CD4-positive, alpha-beta T cell treated with Interleukin-17A for 1 hour (primary cell): ENCODE data around the gene AGXT2.
"Not testable (repeated sequence)": the region's sequence is repeated elsewhere in the genome, so short reads cannot be mapped to it uniquely, and the experiment has no call there.

ENCODE experiments used
- DNase-seq: peaks from one replicate; pipeline ENCODE4 v3.0.0-alpha.2; 2020

AGXT2 gene

DNA sequence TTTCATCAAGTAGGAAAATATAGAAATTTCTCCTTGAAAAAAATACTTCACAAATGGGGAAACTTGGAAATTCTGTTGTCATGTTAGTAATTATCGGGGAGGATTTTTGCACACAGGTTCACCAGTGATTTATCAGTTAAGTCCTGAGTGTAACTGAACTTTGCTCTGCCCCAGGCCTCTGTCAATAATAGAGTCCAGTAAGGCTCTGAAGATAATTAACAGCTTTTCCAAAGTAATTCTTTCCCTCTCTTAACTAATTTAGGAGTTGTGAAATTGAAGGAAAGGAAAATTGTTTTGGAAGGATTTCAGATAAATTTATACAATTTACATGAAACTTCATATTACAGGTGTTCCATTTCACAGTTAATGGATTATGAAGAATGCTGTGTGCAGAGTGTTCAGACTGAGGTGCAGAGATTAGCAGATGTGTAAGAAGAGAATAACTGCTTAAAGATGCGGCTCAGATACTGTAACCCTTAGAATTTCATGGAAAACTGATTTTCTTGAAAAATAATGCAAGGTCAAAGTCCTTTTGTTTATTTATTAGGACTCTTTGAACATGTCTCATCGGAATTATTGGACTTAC lies 2.9 kb upstream of the AGXT2 start:
- DNase-seq, result no peak

DNA sequence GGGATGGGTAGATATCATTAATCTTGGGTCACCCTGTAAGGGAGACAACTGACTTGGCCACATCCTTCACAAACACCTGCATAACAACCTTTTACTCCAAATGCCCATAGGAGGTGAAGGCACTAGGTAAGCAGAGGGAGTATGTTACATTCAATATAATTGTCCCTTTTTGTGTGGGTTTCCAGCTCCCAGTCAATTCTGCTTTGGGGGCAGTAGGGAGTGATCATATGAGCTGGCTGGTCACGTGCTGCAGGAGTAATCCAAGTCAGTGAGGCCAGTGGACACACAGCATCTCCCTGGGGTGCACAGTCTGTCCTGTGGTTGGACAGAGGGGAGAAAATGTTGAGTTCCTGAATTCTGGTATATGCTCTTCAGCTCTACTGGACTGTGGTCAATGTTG lies 1.2 kb upstream of the AGXT2 start:
- no peak for DNase-seq

- DNase-seq, result no peak
Observed at GRCh38 chr5:35046774-35047173, 975 bp downstream of the AGXT2 start.

DNA sequence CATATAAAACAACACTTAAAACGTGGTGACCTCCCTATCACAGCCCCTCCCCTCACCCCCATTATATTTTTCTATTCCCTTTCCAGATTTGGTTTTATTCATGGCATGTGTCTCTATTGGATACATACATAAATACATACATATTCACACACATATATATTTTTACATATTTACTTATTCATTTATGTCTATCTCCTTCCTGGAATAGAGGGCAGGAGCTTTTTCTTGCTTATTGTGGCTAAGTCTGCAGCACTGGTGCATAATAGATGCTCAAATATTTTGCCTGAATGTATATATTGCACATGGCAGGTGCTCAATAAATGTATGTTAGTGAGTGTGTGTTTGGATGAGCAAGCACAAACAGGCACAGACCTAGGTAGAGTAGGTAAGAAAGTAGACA lies 2.5 kb downstream of the AGXT2 start:
- DNase-seq, result no peak

DNA sequence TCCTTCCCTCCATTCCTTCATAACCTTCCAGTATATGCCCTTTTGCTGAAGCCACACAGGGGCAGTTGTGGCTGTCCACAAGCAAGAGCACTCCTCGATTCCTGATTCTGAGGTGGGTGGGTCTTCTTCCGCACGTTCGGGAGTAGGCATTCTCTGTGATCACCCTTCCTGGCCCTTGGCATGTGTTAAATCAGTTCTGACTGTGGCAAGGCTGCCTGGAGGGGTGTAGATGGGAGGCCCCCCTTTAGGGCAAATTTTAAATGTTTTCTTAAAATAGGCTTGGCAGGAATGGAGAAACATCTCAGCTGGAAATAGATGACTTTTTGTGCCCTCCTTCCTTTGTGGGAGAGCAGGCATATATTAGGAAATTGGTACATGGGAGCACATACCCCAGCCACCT lies 3.1 kb downstream of the AGXT2 start:
- no peak for DNase-seq

DNA sequence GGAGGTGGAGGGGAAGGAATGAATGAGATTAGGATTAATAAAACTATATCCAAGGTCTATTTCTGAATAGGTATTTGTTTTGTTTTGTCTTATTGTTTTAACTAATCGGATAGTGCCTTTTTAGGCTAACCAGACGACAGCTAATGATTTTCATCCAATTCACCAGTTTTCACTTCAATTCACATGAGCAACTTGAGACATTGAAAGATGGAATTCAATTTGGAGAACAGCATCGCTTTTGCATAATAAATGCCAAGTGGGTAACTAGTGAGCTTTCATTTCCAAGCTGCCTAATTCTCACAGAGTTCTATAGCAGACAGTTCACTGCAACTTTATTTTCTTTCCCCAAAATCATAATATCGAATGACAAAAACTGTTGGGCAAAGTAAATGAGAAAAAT lies 5.0 kb downstream of the AGXT2 start:
- no peak for DNase-seq

GRCh38 chr5:35041261-35041660 lies 6.5 kb downstream of the AGXT2 start:
- no peak for DNase-seq

GRCh38 chr5:35038891-35039290 lies 8.9 kb downstream of the AGXT2 start:
- DNase-seq, result no peak

- no peak for DNase-seq
Observed at GRCh38 chr5:35036536-35036935, 11.2 kb downstream of the AGXT2 start.

DNA sequence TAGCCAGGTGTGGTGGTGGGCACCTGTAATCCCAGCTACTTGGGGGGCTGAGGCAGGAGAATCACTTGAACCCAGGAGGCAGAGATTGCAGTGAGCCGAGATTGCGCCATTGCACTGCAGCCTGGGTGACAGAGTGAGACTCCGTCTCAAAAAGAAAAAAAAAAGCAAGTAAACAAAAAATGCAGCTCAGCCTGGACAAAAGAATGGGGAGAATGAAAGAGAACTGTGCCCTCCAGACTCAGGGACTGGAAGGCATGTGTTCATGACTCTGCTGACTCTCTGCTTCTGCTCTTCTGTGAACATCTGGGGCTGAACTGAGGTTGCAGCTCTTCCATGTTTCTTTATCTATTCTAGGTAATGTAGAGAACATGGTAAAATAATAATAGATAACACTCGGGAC lies 11.8 kb downstream of the AGXT2 start:
- not testable (repeated sequence) for DNase-seq

- DNase-seq, result no peak
Observed at GRCh38 chr5:35035271-35035670, 12.5 kb downstream of the AGXT2 start.

DNA sequence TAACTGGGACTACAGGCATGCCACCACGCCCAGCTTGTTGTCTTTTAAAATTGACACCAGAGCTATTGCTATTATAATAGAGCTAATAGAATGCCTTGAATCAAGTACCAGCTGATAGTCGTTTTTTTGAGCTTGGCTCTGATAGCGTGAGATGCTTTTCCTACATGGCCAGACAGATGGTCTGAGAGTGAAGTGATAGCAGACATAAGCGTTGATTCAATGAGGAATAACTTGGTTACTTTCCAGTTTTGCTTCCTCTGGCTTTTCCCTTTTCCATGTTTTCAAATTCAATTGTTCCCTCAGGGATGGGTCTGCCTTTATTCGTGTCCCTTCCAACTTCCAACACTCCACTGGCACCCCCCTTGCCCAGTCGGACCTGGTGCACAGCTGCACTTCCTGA lies 15.4 kb downstream of the AGXT2 start:
- DNase-seq, result no peak

DNA sequence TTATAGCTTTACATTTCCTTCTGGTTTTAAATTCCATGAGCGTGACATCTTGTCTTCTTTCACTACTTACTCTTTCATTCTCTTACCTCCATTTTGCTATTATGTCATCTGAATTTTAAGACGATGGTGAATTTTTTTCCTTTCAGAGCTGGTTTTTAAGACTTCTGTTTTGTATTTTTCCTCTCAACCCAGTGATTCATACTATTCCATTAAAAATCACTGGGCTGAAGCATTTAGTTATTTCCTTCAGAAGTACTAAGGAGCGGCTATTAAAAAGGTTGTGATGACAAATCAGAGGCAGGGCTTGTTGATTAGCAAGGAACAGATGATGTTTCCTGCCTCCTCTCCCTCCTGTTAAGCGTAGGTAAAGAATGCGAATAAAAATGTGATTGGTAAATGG lies 16.5 kb downstream of the AGXT2 start:
- DNase-seq, result no peak

- DNase-seq, result no peak
Observed at GRCh38 chr5:35030426-35031100, 17.2 kb downstream of the AGXT2 start.

GRCh38 chr5:35029333-35029732 lies 18.4 kb downstream of the AGXT2 start:
- DNase-seq, result no peak

GRCh38 chr5:35026941-35027340 lies 20.8 kb downstream of the AGXT2 start:
- no peak for DNase-seq

DNA sequence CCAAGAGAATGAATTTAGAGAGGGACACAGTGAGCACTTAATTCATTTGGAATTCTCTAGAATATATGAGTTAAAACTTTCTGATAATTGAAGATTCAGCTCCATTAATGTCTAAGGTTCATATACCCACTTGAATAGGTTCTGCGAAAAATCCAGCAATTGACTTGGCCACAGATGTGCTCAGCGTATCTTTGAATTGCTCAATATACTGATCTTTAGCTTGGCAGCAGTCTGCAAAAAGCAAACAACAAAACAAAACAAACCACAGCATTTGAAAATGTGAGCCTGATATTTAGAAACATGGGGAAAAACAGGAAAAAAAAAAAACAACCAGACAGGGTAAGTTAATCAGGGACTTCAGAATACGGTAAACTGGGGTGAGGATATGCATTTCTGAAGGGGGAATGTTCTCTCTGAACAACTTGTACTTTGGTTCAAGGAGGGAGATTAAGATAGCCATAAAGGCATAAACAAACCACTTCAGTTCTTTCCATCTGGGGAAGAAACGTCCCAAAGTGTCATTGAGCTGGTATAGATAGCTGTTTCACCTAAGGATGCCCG lies 21.4 kb downstream of the AGXT2 start:
- no peak for DNase-seq

DNA sequence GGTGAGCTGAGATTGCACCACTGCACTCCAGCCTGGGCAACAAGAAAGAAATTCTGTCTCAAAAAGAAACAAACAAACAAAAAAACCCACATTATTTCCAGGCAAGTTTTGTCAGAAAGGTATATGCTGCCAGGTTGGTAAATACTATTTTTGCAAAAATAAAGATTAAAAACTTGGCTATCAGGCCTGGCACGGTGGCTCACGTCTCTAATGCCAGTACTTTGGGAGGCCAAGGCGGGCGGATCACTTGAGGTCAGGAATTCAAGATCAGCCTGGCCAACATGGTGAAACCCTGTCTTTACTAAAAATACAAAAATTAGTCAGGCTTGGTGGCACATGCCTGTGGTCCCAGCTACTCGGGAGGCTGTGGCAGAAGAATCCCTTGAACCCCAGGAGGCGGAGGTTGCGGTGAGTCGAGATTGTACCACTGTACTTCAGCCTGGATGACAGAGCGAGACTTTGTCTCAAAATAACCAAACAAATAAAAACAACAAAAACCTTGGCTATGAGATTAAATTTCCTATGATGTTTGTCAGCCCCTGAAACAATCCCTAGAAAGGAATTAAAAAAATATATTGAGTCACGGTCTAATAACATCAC lies 22.7 kb downstream of the AGXT2 start:
- no peak for DNase-seq

GRCh38 chr5:35023391-35024178 lies 24.2 kb downstream of the AGXT2 start:
- no peak for DNase-seq

DNA sequence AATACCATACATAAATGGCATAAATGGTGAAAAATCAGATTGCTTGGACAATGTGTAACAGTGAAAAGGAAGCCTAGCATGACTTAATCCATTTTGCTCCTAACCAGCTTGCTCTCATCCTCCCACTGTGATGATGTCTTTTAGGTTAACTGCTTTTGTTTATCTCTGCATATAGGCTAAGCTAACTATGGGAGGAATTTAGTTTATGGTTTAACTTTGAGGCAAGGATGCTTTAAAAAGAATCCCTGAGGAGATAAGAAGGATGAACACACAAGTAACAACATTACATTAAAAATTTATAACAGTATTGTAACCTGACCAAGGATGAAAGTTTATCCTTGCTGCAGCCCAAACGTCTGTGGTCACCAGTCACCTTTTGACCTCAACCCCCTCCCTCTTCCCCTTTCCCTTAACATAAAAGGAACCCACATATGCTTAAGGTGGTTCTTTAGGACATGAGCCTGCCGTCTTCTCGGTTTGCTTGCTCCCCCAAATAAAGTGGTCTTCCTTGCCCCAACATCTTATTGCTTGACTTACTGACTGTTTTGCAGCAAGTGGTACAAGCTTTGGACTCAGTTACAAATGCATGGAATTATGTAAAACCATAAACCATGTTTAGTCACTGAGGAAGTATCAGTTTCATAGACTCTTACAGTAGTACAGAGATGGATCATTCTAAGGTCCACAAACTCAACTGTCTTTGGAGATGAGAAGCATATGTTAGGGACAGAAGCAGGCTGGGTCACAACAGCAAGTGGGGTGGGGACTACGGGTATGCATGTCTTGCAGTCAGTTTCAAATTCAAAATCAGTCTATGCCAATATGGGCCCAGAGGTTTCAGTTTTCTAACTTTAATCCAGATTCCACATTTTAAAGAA lies 31.3 kb downstream of the AGXT2 start:
- DNase-seq, result no peak

GRCh38 chr5:35015063-35015462 lies 32.7 kb downstream of the AGXT2 start:
- DNase-seq, result no peak

- no peak for DNase-seq
Observed at GRCh38 chr5:35012796-35013195, 35.0 kb downstream of the AGXT2 start.

DNA sequence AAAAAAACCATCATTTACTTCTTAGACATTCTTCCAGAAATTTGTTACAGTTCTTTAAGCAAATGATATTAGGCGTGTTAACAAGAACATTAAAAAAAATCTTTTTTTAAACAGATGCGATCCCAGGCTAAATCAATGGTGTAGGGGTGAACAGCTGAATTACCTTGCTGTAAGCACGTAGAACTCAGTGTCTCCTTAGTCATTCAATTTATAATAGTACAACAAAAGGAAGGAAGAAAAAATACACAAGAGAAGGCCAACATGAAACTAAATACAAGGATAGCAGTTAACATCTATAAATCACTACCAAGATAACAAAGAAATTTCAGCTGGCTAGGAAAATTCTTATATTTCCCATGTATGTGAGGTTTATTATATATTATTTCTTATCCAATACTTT lies 35.4 kb downstream of the AGXT2 start:
- DNase-seq, result no peak
